Progenitor cell of endocrine pancreas (in vitro differentiated cells): ENCODE measurements around the gene ALS2CL. TPM values are rescaled to one million over a fixed set of nuclear protein-coding genes. Genes with fewer than 3 reads are reported as not detected.
A peak's percentile ranks its signal among the peaks of the same experiment; 100 is the strongest.

Experiments
- DNase-seq: peaks from one replicate; pipeline ENCODE4 v3.0.0; 2021; ENCODE audit warnings: low spot score; ENCODE audit not compliant: unreplicated experiment
- H3K27ac Mint-ChIP-seq: 2 replicates; pipeline ENCODE4 v1.8.0; 2021; ENCODE audit warnings: mild to moderate bottlenecking, moderate library complexity, mixed read lengths
- H3K27me3 Mint-ChIP-seq: 2 replicates; pipeline ENCODE4 v1.8.0; 2021; ENCODE audit warnings: mixed read lengths
- H3K36me3 Mint-ChIP-seq: 2 replicates; pipeline ENCODE4 v1.8.0; 2022; ENCODE audit warnings: mixed read lengths; ENCODE audit not compliant: insufficient read depth
- H3K4me1 Mint-ChIP-seq: 2 replicates; pipeline ENCODE4 v1.8.0; 2021; ENCODE audit warnings: low read depth, mixed read lengths
- H3K4me3 Mint-ChIP-seq: 2 replicates; pipeline ENCODE4 v1.8.0; 2021; ENCODE audit warnings: low read depth, mild to moderate bottlenecking, moderate library complexity, mixed read lengths
- H3K9me3 Mint-ChIP-seq: 2 replicates; pipeline ENCODE4 v1.8.0; 2021; ENCODE audit warnings: low read depth, mixed read lengths
- CTCF ChIP-seq: fragments of 200-600 bp; sonication (generic); IDR thresholded peaks from one replicate; pipeline ENCODE4 v1.5.0; 2021; ENCODE audit warnings: antibody characterized with exemption, mild to moderate bottlenecking; ENCODE audit not compliant: unreplicated experiment
- total RNA-seq: library from RNA; stranded (reverse); gene quantifications from 2 replicates; pipeline ENCODE4 v1.2.1, GENCODE V29; 2021

The ALS2CL gene
- total RNA-seq, 1 donor from 2014 or later = 3.5 TPM

GRCh38 chr3:46640927-46641326 is 52.6 kb downstream of the ALS2CL start:
- Mint-ChIP-seq H3K9me3 (peaks cover 14% of the 10 kb centered on the region), H3K36me3 (no peaks in the 10 kb centered on the region), H3K27ac (no peak overlapping the region), H3K27me3 (peaks cover 4% of the 10 kb centered on the region), H3K4me3 (no peak overlapping the region), H3K4me1 (no peaks in the 10 kb centered on the region)
- no peak for DNase-seq
- TF ChIP-seq CTCF = no peak

DNA sequence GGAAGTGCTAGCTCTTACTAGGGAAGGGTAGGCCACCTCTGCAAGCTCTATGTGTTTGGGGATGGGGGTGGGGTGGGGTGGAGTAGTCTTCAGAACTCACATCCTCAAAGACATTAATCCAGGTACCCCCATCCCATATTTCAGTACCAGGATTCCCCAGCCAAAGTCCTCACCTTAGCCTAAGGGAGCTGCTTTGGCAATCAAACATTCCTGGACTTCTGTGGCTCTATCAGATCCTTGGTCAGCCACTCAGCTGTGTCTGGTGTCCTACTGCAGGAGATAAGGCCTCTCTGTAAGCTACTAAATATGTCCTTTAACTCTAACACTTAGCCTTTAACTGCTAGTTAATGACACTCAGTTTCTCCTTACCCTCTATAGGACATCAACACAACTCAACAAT is 54.3 kb downstream of the ALS2CL start:
- Mint-ChIP-seq H3K27ac (no peak overlapping the region), H3K36me3 (no peaks in the 10 kb centered on the region), H3K4me3 (no peak overlapping the region), H3K27me3 (peaks cover 7% of the 10 kb centered on the region), H3K9me3 (peaks cover 14% of the 10 kb centered on the region), H3K4me1 (no peaks in the 10 kb centered on the region)
- TF ChIP-seq CTCF = no peak
- no peak for DNase-seq

DNA sequence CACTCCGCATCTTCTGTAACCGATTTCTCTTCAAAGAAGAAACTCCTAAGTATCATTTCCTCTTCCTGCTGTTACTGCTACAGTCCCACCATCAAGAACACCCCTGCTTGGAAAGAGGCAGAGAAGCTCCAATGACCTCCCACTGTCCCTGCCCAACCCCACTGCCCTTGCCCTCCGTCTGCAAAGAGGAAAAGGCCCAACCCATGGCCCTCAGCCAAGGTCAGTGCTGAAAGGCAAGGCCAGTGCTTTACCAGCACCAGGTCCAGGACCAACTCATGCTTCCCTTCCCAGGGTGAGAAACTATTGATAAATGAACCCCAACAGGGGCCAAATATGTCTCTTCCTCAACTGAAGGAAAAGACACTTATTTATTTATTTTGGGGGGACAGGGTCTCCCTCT is 58.6 kb downstream of the ALS2CL start:
- no peak overlapping the region for H3K4me3 Mint-ChIP-seq
- no peak for TF ChIP-seq CTCF
- no peak for DNase-seq
- no peak overlapping the region for H3K27ac Mint-ChIP-seq
- H3K36me3 Mint-ChIP-seq = no peaks in the 10 kb centered on the region
- peaks cover 6% of the 10 kb centered on the region for H3K4me1 Mint-ChIP-seq
- peaks cover 2% of the 10 kb centered on the region for H3K9me3 Mint-ChIP-seq
- peaks cover 2% of the 10 kb centered on the region for H3K27me3 Mint-ChIP-seq

DNA sequence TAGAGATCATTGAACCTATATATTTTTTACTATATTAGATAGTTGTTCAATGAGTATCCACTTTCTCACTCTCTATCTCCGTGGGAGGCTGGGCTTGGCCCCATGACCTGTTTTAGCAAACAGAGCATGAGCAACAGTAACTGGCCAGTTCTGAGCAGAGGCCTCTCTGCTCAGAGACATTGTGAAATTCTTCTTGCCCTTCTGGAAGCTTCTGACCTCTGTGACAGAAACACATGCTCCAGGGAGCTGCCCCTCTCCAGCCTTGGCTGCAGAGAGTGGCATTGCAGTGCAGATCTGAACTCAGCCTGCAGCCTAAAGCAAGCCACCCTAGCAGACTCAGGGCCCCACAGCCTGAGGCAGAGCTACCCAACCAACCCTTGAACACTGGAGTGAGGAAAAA is 60.7 kb downstream of the ALS2CL start:
- Mint-ChIP-seq H3K27ac (no peak overlapping the region), H3K4me3 (no peak overlapping the region), H3K4me1 (peaks cover 9% of the 10 kb centered on the region), H3K27me3 (peaks cover 2% of the 10 kb centered on the region), H3K36me3 (no peaks in the 10 kb centered on the region), H3K9me3 (no peaks in the 10 kb centered on the region)
- DNase-seq = no peak
- TF ChIP-seq CTCF = no peak

- peaks cover 10% of the 10 kb centered on the region for H3K27me3 Mint-ChIP-seq
- H3K36me3 Mint-ChIP-seq = no peaks in the 10 kb centered on the region
- peak overlapping the region; percentile 48 for H3K27ac Mint-ChIP-seq
- peaks cover 17% of the 10 kb centered on the region for H3K4me1 Mint-ChIP-seq
- no peaks in the 10 kb centered on the region for H3K9me3 Mint-ChIP-seq
- DNase-seq = peak; percentile 77
- peak; percentile 99 for TF ChIP-seq CTCF
- H3K4me3 Mint-ChIP-seq = peak overlapping the region; percentile 19
Measured at GRCh38 chr3:46629551-46630517, 63.6 kb downstream of the ALS2CL start.
